ENCODE results near the gene ADAMTSL3. TPM values are rescaled to one million over a fixed set of nuclear protein-coding genes. Genes with fewer than 3 reads are reported as not detected.

The ADAMTSL3 gene
- polyA plus RNA-seq, 1 of the 3 experiments (the other 2 are of a cell fraction), result 0.02 TPM

DNA sequence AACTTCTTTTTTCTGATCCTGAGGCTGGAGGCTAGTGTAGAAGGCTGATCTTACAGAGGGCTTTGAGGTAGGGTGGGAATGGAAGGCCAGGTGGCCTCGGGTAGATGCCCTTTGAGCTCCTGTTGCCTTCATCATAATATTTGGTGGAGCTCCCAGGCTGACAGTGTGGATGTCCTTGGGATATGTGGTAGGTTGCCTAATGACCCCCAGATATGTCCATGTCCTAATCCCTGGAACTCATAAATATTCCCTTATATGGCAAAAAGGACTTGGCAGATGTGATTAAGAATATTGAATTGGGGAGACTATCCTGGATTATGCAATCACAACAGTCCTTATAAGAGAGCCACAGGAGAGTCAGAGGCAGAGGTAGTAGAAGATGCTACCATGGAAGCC lies 5.5 kb downstream of the ADAMTSL3 start (continued):
- TF ChIP-seq TEAD4 (IDR thresholded peaks at IDR 0.05; ENCODE audit: borderline replicate concordance, insufficient read depth), result no peak

DNA sequence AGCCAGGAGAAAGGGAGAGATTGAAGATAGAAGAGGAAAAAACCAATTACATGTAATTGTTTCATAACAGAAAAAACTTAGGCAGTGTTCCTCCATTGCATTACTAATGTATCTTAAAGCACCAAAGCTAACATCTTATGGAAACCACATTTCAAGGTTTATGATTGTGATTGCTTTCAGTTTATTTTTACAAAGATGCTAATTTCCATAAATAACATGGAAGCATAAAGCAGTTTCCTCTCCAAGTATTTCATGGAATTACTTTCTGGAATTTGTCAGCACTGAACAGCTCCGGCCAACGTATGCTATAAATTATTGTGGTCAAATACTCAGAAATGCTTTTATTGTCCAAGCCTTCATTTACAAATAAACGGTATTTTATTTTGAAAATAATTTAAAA lies 11.6 kb downstream of the ADAMTSL3 start:
- no peaks in the 10 kb centered on the region for H3K79me2 ChIP-seq (ENCODE audit: insufficient read depth)
- no peak overlapping the region for H3K9ac ChIP-seq
- WGBS (ENCODE audit: low lambda C conversion rate), result 5% methylated on average over 3 of the region's 3 CpGs
- H3K9me3 ChIP-seq, result no peaks in the 10 kb centered on the region; the same call in 1 of the 2 replicates
- H3K36me3 ChIP-seq (replicated peaks in 1 of 2; ENCODE audit: control insufficient read depth in 1 of 2, insufficient read depth in 2 of 2, low read length in 1 of 2), result no peaks in the 10 kb centered on the region
- ChIA-PET POLR2A (no interaction called here), CTCF (no interaction called here)
- no peaks in the 10 kb centered on the region for H4K20me1 ChIP-seq (ENCODE audit: insufficient read depth)
- DNase-seq, result no peak
- H3K27ac ChIP-seq (ENCODE audit: low read depth in 2 of 2, low read length in 1 of 2), result no peak overlapping the region
- no peak overlapping the region for H3K4me3 ChIP-seq (ENCODE audit: low read depth in 2 of 2, low read length in 1 of 2)
- no peak overlapping the region for H2AFZ ChIP-seq (ENCODE audit: low read depth)
- H3K4me2 ChIP-seq, result no peak overlapping the region
- no peaks in the 10 kb centered on the region for H3K9me2 ChIP-seq
- TF ChIP-seq GABPA (IDR thresholded peaks at IDR 0.05; ENCODE audit: low read depth) (no peak), JUND (IDR thresholded peaks at IDR 0.05) (no peak), MAX (IDR thresholded peaks at IDR 0.05; ENCODE audit: low read depth) (no peak), NRF1 (IDR thresholded peaks at IDR 0.05; ENCODE audit: low read depth, low read length) (no peak), EP300 (IDR thresholded peaks at IDR 0.05; ENCODE audit: borderline replicate concordance in 1 of 2, low read depth in 1 of 2, low read length in 1 of 2) (no peak), FOXM1 (IDR thresholded peaks at IDR 0.05; ENCODE audit: low read depth) (no peak), TCF12 (IDR thresholded peaks at IDR 0.05) (no peak), MEF2A (IDR thresholded peaks at IDR 0.05; ENCODE audit: borderline replicate concordance, low read depth) (no peak), USF2 (IDR thresholded peaks at IDR 0.05; ENCODE audit: borderline replicate concordance, low read depth, low read length) (no peak), MXI1 (IDR thresholded peaks at IDR 0.05; ENCODE audit: low read depth, low read length) (no peak), ZBTB33 (IDR thresholded peaks at IDR 0.05; ENCODE audit: borderline replicate concordance, low read depth) (no peak), ELF1 (IDR thresholded peaks at IDR 0.05) (no peak), FOXJ3 (CRISPR knock-in tag; IDR thresholded peaks at IDR 0.05) (no peak)
- TF ChIP-seq, protein P1, sequence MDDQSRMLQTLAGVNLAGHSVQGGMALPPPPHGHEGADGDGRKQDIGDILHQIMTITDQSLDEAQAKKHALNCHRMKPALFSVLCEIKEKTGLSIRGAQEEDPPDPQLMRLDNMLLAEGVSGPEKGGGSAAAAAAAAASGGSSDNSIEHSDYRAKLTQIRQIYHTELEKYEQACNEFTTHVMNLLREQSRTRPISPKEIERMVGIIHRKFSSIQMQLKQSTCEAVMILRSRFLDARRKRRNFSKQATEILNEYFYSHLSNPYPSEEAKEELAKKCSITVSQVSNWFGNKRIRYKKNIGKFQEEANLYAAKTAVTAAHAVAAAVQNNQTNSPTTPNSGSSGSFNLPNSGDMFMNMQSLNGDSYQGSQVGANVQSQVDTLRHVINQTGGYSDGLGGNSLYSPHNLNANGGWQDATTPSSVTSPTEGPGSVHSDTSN (IDR thresholded peaks at IDR 0.05), result no peak
- H3K4me1 ChIP-seq (ENCODE audit: control insufficient read depth in 1 of 2, insufficient read depth in 2 of 2, low read depth in 1 of 2, low read length in 1 of 2), result no peaks in the 10 kb centered on the region
- no peaks in the 10 kb centered on the region for H3F3A ChIP-seq (replicated peaks; ENCODE audit: insufficient read depth)
- no peaks in the 10 kb centered on the region; the same call in 1 of the 2 replicates for H3K27me3 ChIP-seq (ENCODE audit: insufficient read depth)

All from SK-N-SH (cell line).